Naive thymus-derived CD4-positive, alpha-beta T cell (primary cell): Measurements from ENCODE around the gene GSTT4. TPM values are rescaled to one million over a fixed set of nuclear protein-coding genes. Genes with fewer than 3 reads are reported as not detected.

Source experiments
- ATAC-seq: fragments of 150-1000 bp; cut with Tn5 transposase; 2 replicates; pipeline ENCODE4 v1.10.0; 2021; ENCODE audit warnings: mild to moderate bottlenecking, moderate library complexity
- CTCF ChIA-PET: fragments of 350-600 bp; sonication (Branson Sonifier 250); formaldehyde crosslinking; loops from one replicate; lab custom pipeline; 2021; ENCODE audit warnings: antibody characterized with exemption; lab: Charles Lee
- POLR2A ChIA-PET: fragments of 350-600 bp; sonication (Branson Sonifier 250); formaldehyde crosslinking; loops from one replicate; lab custom pipeline; 2021; ENCODE audit warnings: antibody characterized with exemption, inconsistent platforms; lab: Charles Lee
- DNase-seq, 9 donors: peaks; one replicate each; pipeline versions ENCODE4 v3.0.0 to v3.0.0-alpha.2; 2020 to 2022; ENCODE audit warnings: mixed read lengths in 1 of 9
- H3K27ac ChIP-seq: one replicate; pipeline ENCODE4 v1.7.0; 2013; ENCODE audit warnings: mild to moderate bottlenecking, low read depth, low read length, moderate library complexity
- H3K27me3 ChIP-seq, 2 donors: one replicate each; pipeline ENCODE4 v1.7.0; 2013; ENCODE audit warnings: low read length in 2 of 2, mild to moderate bottlenecking in 2 of 2, moderate library complexity in 2 of 2; ENCODE audit not compliant: control insufficient read depth in 2 of 2, insufficient read depth in 2 of 2
- H3K36me3 ChIP-seq, 3 experiments: 1 replicate in 2 of 3; 2 replicates in 1 of 3; pipeline ENCODE4 v1.7.0; 2013; ENCODE audit warnings: low read length in 3 of 3, mild to moderate bottlenecking in 3 of 3, moderate library complexity in 1 of 3; ENCODE audit not compliant: insufficient read depth in 3 of 3, control insufficient read depth in 2 of 3
- H3K4me1 ChIP-seq, 2 donors: one replicate each; pipeline ENCODE4 v1.7.0; 2013; ENCODE audit warnings: low read length in 2 of 2, mild to moderate bottlenecking in 2 of 2, moderate library complexity in 1 of 2; ENCODE audit not compliant: control insufficient read depth in 2 of 2, insufficient read depth in 2 of 2
- H3K4me3 ChIP-seq: 2 replicates; pipeline ENCODE4 v1.7.0; 2013; ENCODE audit warnings: mild to moderate bottlenecking, low read length
- H3K9me3 ChIP-seq, 3 experiments: 1 replicate in 2 of 3; 2 replicates in 1 of 3; pipeline ENCODE4 v1.7.0; 2013; ENCODE audit warnings: low read length in 3 of 3; ENCODE audit not compliant: control insufficient read depth in 2 of 3
- H3K27ac Mint-ChIP-seq, 9 donors: one replicate each; pipeline ENCODE4 v1.8.0; 2020 to 2022; ENCODE audit warnings: mixed read lengths in 9 of 9, mild to moderate bottlenecking in 8 of 9, moderate library complexity in 5 of 9, inconsistent platforms in 2 of 9
- H3K27me3 Mint-ChIP-seq, 5 donors: one replicate each; pipeline ENCODE4 v1.8.0; 2021 to 2022; ENCODE audit warnings: mixed read lengths in 5 of 5, mild to moderate bottlenecking in 1 of 5
- H3K36me3 Mint-ChIP-seq, 5 donors: one replicate each; pipeline ENCODE4 v1.8.0; 2020 to 2022; ENCODE audit warnings: mixed read lengths in 5 of 5, mild to moderate bottlenecking in 3 of 5, inconsistent platforms in 1 of 5
- H3K4me1 Mint-ChIP-seq, 7 donors: one replicate each; pipeline ENCODE4 v1.8.0; 2020 to 2022; ENCODE audit warnings: mixed read lengths in 7 of 7, mild to moderate bottlenecking in 3 of 7, inconsistent platforms in 1 of 7
- H3K4me3 Mint-ChIP-seq, 10 donors: one replicate each; pipeline ENCODE4 v1.8.0; 2020 to 2022; ENCODE audit warnings: mild to moderate bottlenecking in 10 of 10, mixed read lengths in 10 of 10, moderate library complexity in 6 of 10, inconsistent platforms in 2 of 10
- H3K9me3 Mint-ChIP-seq, 11 donors: one replicate each; pipeline ENCODE4 v1.8.0; 2020 to 2022; ENCODE audit warnings: mixed read lengths in 11 of 11, mild to moderate bottlenecking in 4 of 11, inconsistent platforms in 1 of 11, moderate library complexity in 1 of 11
- intact Hi-C, 2 donors: fragments of 100-400 bp; cut with micrococcal nuclease; formaldehyde crosslinking; loops; one replicate each; pipeline ENCODE4 v1.15.1; 2023
- polyA plus RNA-seq, 2 donors: library from polyadenylated mRNA; unstranded; fragments of 300-500 nt; fragmentation: Illumina TruSeq; gene quantifications; one replicate each; pipeline ENCODE4 v1.2.3, GENCODE V29; 2021
- total RNA-seq, 6 experiments: library from RNA in 5 of 6; stranded (reverse) in 5 of 6; gene quantifications; 1 replicate in 5 of 6; 2 replicates in 1 of 6; pipeline ENCODE4 v1.2.3 and lab custom pipeline; 2021 to 2026

The GSTT4 gene
- total RNA-seq, result not detected
- polyA plus RNA-seq, result not detected
- total RNA-seq (lab: John Stamatoyannopoulos, UW), result not detected

DNA sequence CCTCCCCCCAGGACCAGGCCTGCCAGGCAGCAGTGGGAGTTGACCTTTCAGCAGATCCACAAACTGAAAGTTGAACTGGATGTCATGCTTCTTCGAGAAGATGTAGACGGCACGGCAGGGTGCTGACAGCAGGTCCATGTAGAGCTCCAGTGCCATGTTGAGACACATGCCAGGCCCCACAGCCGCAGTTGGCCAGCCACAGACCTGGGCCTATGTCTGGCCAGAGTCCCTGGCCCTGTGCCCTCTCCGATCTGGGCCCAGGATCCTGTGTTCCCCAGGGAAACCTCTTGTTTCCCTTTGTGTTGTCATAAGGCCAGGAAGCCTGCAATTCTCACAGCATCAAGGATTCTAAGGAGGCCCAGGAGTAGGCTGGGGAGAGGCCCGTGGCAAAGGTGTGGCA is at the start of gene GSTT4:
Gene GSTT4 (minus strand): TSS at position 253 of the 400 bp plus-strand sequence. CDS start 97 bp downstream, at position 156.
- Mint-ChIP-seq H3K27me3 (peaks cover 0 to 7% (median 0%) of the 10 kb centered on the region in 5 donors), H3K4me3 (no peak within 1 kb of the TSS), H3K36me3 (no peaks in the 10 kb centered on the region), H3K4me1 (peaks cover 2 to 6% (median 5%) of the 10 kb centered on the region in 7 donors), H3K9me3 (no peaks in the 10 kb centered on the region), H3K27ac (peak within 1 kb of the TSS in 1 of 9 donors; percentile 8)
- ChIA-PET CTCF (no interaction called here), POLR2A (no interaction called here)
- Histone ChIP-seq H3K36me3 (no peaks in the 10 kb centered on the region), H3K4me1 (no peaks in the 10 kb centered on the region), H3K27me3 (no peaks in the 10 kb centered on the region), H3K27ac (no peak within 1 kb of the TSS), H3K4me3 (no peak within 1 kb of the TSS), H3K9me3 (no peaks in the 10 kb centered on the region)
- DNase-seq (no peak), ATAC-seq (no peak)
- intact Hi-C loops, result no loop called here

GRCh38 chr22:24054356-24054755 is 49.1 kb upstream of the GSTT4 start:
- Histone ChIP-seq H3K4me1 (no peaks in the 10 kb centered on the region), H3K27me3 (no peaks in the 10 kb centered on the region), H3K4me3 (no peak overlapping the region), H3K36me3 (peaks cover 12 to 89% (median 20%) of the 10 kb centered on the region in 3 experiments), H3K27ac (no peak overlapping the region), H3K9me3 (no peaks in the 10 kb centered on the region)
- POLR2A ChIA-PET, result no interaction called here
- no peak overlapping the region for H3K4me3 Mint-ChIP-seq
- peaks cover 0 to 4% (median 0%) of the 10 kb centered on the region in 7 donors for H3K4me1 Mint-ChIP-seq
- no peaks in the 10 kb centered on the region for H3K9me3 Mint-ChIP-seq
- peaks cover 26 to 75% (median 43%) of the 10 kb centered on the region in 5 donors for H3K36me3 Mint-ChIP-seq
- H3K27me3 Mint-ChIP-seq, result no peaks in the 10 kb centered on the region
- peak overlapping the region in 1 of 9 donors; percentile 58 for H3K27ac Mint-ChIP-seq
- ATAC-seq (no peak), DNase-seq (no peak)
- CTCF ChIA-PET, result interaction anchor here (1.5 kb wide), 1 partner anchor 18 kb away, joined by 5 read pairs; no protein-coding TSS in a partner anchor
- intact Hi-C loops, result no loop called here

- H3K36me3 Mint-ChIP-seq, result peaks cover 24 to 71% (median 38%) of the 10 kb centered on the region in 5 donors
- H3K4me3 ChIP-seq, result no peak overlapping the region
- H3K4me1 Mint-ChIP-seq, result peaks cover 0 to 4% (median 0%) of the 10 kb centered on the region in 7 donors
- no peaks in the 10 kb centered on the region for H3K27me3 Mint-ChIP-seq
- intact Hi-C loops, result no loop called here
- ChIA-PET CTCF (interaction anchor here (0.6 kb wide), 1 partner anchor 105 kb away, joined by 3 read pairs; no protein-coding TSS in a partner anchor), POLR2A (interaction anchor here (0.7 kb wide), 1 partner anchor 43 kb away, joined by 3 read pairs; the partner anchor contains the start of gene CABIN1)
- no peaks in the 10 kb centered on the region for H3K27me3 ChIP-seq
- H3K27ac ChIP-seq, result no peak overlapping the region
- H3K36me3 ChIP-seq, result peaks cover 6 to 89% (median 20%) of the 10 kb centered on the region in 3 experiments
- H3K9me3 Mint-ChIP-seq, result no peaks in the 10 kb centered on the region
- H3K4me1 ChIP-seq, result no peaks in the 10 kb centered on the region
- DNase-seq (no peak), ATAC-seq (no peak)
- no peaks in the 10 kb centered on the region for H3K9me3 ChIP-seq
- peak overlapping the region in 5 of 9 donors; percentile 5 to 58 (median 43) for H3K27ac Mint-ChIP-seq
- no peak overlapping the region for H3K4me3 Mint-ChIP-seq
Observed at GRCh38 chr22:24053481-24054226, 48.4 kb upstream of the GSTT4 start.

- Histone ChIP-seq H3K4me1 (no peaks in the 10 kb centered on the region), H3K27me3 (no peaks in the 10 kb centered on the region), H3K36me3 (peaks cover 0 to 88% (median 14%) of the 10 kb centered on the region in 3 experiments), H3K9me3 (no peaks in the 10 kb centered on the region), H3K4me3 (no peak overlapping the region), H3K27ac (no peak overlapping the region)
- Mint-ChIP-seq H3K36me3 (peaks cover 17 to 68% (median 32%) of the 10 kb centered on the region in 5 donors), H3K4me1 (peaks cover 0 to 4% (median 0%) of the 10 kb centered on the region in 7 donors), H3K4me3 (no peak overlapping the region), H3K27me3 (no peaks in the 10 kb centered on the region), H3K27ac (no peak overlapping the region), H3K9me3 (no peaks in the 10 kb centered on the region)
- DNase-seq, result no peak
- no peak for ATAC-seq
- ChIA-PET POLR2A (no interaction called here), CTCF (no interaction called here)
- intact Hi-C loops, result no loop called here
Observed at GRCh38 chr22:24051568-24051967, 46.3 kb upstream of the GSTT4 start.

DNA sequence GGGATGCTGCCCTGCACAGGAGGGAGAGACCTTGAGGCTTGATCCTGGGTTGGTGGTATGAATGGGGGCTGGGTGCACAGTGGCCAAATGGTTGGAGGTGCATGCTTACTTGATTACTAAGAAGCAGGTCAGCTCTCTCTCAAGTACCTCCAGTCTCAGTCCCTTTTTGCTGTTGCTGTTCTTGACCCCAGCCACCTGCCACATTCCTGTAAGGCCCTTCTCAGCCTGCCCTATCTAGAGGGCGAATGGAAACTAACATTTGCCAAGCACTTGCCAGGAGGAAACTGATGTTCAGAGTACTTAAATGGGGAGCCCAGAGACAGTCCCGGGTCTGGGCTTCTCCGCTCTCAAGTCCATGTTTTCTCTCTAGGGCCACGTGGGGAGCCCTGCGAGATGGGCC is 45.8 kb upstream of the GSTT4 start:
- Mint-ChIP-seq H3K4me1 (peaks cover 0 to 7% (median 5%) of the 10 kb centered on the region in 7 donors), H3K9me3 (no peaks in the 10 kb centered on the region), H3K4me3 (no peak overlapping the region), H3K27me3 (no peaks in the 10 kb centered on the region), H3K27ac (peak overlapping the region in 1 of 9 donors; percentile 29), H3K36me3 (peaks cover 21 to 68% (median 32%) of the 10 kb centered on the region in 5 donors)
- ATAC-seq, result no peak
- Histone ChIP-seq H3K9me3 (no peaks in the 10 kb centered on the region), H3K4me1 (no peaks in the 10 kb centered on the region), H3K4me3 (no peak overlapping the region), H3K36me3 (peaks cover 0 to 88% (median 19%) of the 10 kb centered on the region in 3 experiments), H3K27ac (no peak overlapping the region), H3K27me3 (no peaks in the 10 kb centered on the region)
- ChIA-PET POLR2A (no interaction called here), CTCF (no interaction called here)
- intact Hi-C loops, result no loop called here
- DNase-seq, result no peak

- intact Hi-C loops, result no loop called here
- Histone ChIP-seq H3K9me3 (no peaks in the 10 kb centered on the region), H3K27me3 (no peaks in the 10 kb centered on the region), H3K36me3 (peaks cover 0 to 83% (median 22%) of the 10 kb centered on the region in 3 experiments), H3K4me1 (no peaks in the 10 kb centered on the region), H3K4me3 (no peak overlapping the region), H3K27ac (no peak overlapping the region)
- Mint-ChIP-seq H3K27ac (peak overlapping the region in 2 of 9 donors; percentile 72 to 78), H3K4me1 (peaks cover 2 to 10% (median 8%) of the 10 kb centered on the region in 7 donors), H3K9me3 (no peaks in the 10 kb centered on the region), H3K27me3 (no peaks in the 10 kb centered on the region), H3K36me3 (peaks cover 25 to 64% (median 29%) of the 10 kb centered on the region in 5 donors), H3K4me3 (no peak overlapping the region)
- CTCF ChIA-PET, result interaction anchor here (0.6 to 0.9 kb wide), 2 partner anchors 10 to 11 kb away, joined by 3 read pairs; no protein-coding TSS in a partner anchor
- DNase-seq (no peak), ATAC-seq (no peak)
- POLR2A ChIA-PET, result interaction anchor here (1.0 kb wide), 1 partner anchor 39 kb away, joined by 3 read pairs; the partner anchor contains the start of gene CABIN1
Observed at GRCh38 chr22:24049978-24050377, 44.7 kb upstream of the GSTT4 start.
